ENCODE measurements around the gene PPP1R13B. TPM values are rescaled to one million over a fixed set of nuclear protein-coding genes. Genes with fewer than 3 reads are reported as not detected.

PPP1R13B gene
- total RNA-seq, 6 experiments from 2014 or later: 9.2 to 22.4 (median 13.9) TPM

- Histone ChIP-seq H3K4me1 (peaks cover 0 to 23% (median 10%) of the 10 kb centered on the region in 4 donors), H3K9me3 (no peaks in the 10 kb centered on the region), H3K27me3 (no peaks in the 10 kb centered on the region), H3K27ac (peak overlapping the region in 1 of 3 donors; percentile 8), H3K36me3 (no peaks in the 10 kb centered on the region), H3K4me3 (no peak overlapping the region)
- intact Hi-C loops (cut with DNase I): no loop called here
- TF ChIP-seq POLR2A (IDR thresholded peaks at IDR 0.05) (no peak), CTCF (IDR thresholded peaks at IDR 0.05) (no peak)
- ATAC-seq (no peak), DNase-seq (no peak)
- WGBS (ENCODE audit: insufficient coverage, low coverage, low lambda C conversion rate, missing lambda C conversion rate): 57% methylated on average over 2 of the region's 2 CpGs
Observed at GRCh38 chr14:103820382-103820781, 27.0 kb downstream of the PPP1R13B start.

GRCh38 chr14:103819503-103820307 is 27.7 kb downstream of the PPP1R13B start:
- Histone ChIP-seq H3K9me3 (no peaks in the 10 kb centered on the region), H3K4me3 (no peak overlapping the region), H3K27me3 (no peaks in the 10 kb centered on the region), H3K27ac (no peak overlapping the region), H3K36me3 (no peaks in the 10 kb centered on the region), H3K4me1 (peaks cover 0 to 16% (median 7%) of the 10 kb centered on the region in 4 donors)
- DNase-seq (peak in 1 of 3 donors; percentile 42), ATAC-seq (peak; percentile 23 to 95 (median 82))
- TF ChIP-seq POLR2A (IDR thresholded peaks at IDR 0.05) (no peak), CTCF (IDR thresholded peaks at IDR 0.05) (no peak)
- WGBS (ENCODE audit: insufficient coverage, low coverage, low lambda C conversion rate, missing lambda C conversion rate): 13% methylated on average over 6 of the region's 7 CpGs
- intact Hi-C loops (cut with DNase I): no loop called here

- Histone ChIP-seq H3K4me1 (peaks cover 0 to 13% (median 5%) of the 10 kb centered on the region in 4 donors), H3K36me3 (no peaks in the 10 kb centered on the region), H3K4me3 (no peak overlapping the region), H3K9me3 (no peaks in the 10 kb centered on the region), H3K27me3 (no peaks in the 10 kb centered on the region), H3K27ac (no peak overlapping the region)
- ATAC-seq (no peak), DNase-seq (no peak)
- intact Hi-C loops (cut with DNase I): no loop called here
- TF ChIP-seq CTCF (IDR thresholded peaks at IDR 0.05): no peak
- TF ChIP-seq POLR2A (IDR thresholded peaks at IDR 0.05): no peak
- 90% methylated on average over 1 of the region's 1 CpG for WGBS (ENCODE audit: insufficient coverage, low coverage, low lambda C conversion rate, missing lambda C conversion rate)
Observed at GRCh38 chr14:103818870-103819269, 28.5 kb downstream of the PPP1R13B start.

- Histone ChIP-seq H3K36me3 (no peaks in the 10 kb centered on the region), H3K4me3 (no peak overlapping the region), H3K4me1 (peaks cover 0 to 13% (median 5%) of the 10 kb centered on the region in 4 donors), H3K27me3 (no peaks in the 10 kb centered on the region), H3K27ac (no peak overlapping the region), H3K9me3 (no peaks in the 10 kb centered on the region)
- intact Hi-C loops (cut with DNase I): no loop called here
- DNase-seq (no peak), ATAC-seq (no peak)
- TF ChIP-seq CTCF (IDR thresholded peaks at IDR 0.05) (no peak), POLR2A (IDR thresholded peaks at IDR 0.05) (no peak)
- WGBS (ENCODE audit: insufficient coverage, low coverage, low lambda C conversion rate, missing lambda C conversion rate): 56% methylated on average over 3 of the region's 3 CpGs
Observed at GRCh38 chr14:103818422-103818821, 29.0 kb downstream of the PPP1R13B start.
